Adrenal gland (tissue), 5 donors: ENCODE results near the gene IL10RB.

Source experiments
- CTCF ChIP-seq, 6 experiments: fragments of 450-650 bp in 4 of 6; fragments of 200-600 bp in 2 of 6; sonication (generic) in 1 of 6; IDR thresholded peaks; 1 replicate in 5 of 6; 2 replicates in 1 of 6; pipeline versions ENCODE4 v1.5.1 to v1.8.0; 2016 to 2021; ENCODE audit warnings: antibody characterized with exemption in 6 of 6, mild to moderate bottlenecking in 2 of 6, moderate library complexity in 1 of 6
- POLR2A ChIP-seq, 2 donors: fragments of 450-650 bp; IDR thresholded peaks; one replicate each; pipeline ENCODE4 v1.6.1; 2017; ENCODE audit warnings: antibody characterized with exemption in 2 of 2, mild to moderate bottlenecking in 2 of 2, moderate library complexity in 1 of 2
- donor health status: DM: no; HTN: no; CAD: no.

GRCh38 chr21:33266789-33267135, 595 bp downstream of the IL10RB start:
- TF ChIP-seq POLR2A (IDR thresholded peaks at IDR 0.05) (no peak), CTCF (IDR thresholded peaks at IDR 0.05) (no peak)
